ENCODE measurements around the gene ZBTB7C.

- no peak for TF ChIP-seq CTCF (conservative IDR thresholded peaks at IDR 0.05; ENCODE audit: low read length)
- no peak for TF ChIP-seq EZH2phosphoT487 (IDR thresholded peaks at IDR 0.05; ENCODE audit: borderline replicate concordance, low read depth, low read length)
Measured at GRCh38 chr18:48338915-48339314, 70.3 kb downstream of the ZBTB7C start.

All from OCI-LY7 (cell line).